H9 (cell line): ENCODE data around the gene EPHA2. TPM values are rescaled to one million over a fixed set of nuclear protein-coding genes. Genes with fewer than 3 reads are reported as not detected.

Experiments
- DNase-seq: peaks from one replicate; pipeline ENCODE4 v3.0.0-alpha.2; 2017
- H2AFZ ChIP-seq: one replicate; pipeline ENCODE4 v1.6.1; 2013; ENCODE audit warnings: mild to moderate bottlenecking, low read length, control low read depth, moderate library complexity
- H2AK5ac ChIP-seq: 2 replicates; pipeline ENCODE4 v1.6.1; 2013; ENCODE audit warnings: low read length, control low read depth, mixed read lengths; ENCODE audit not compliant: insufficient read length
- H2BK120ac ChIP-seq: one replicate; pipeline ENCODE4 v1.6.1; 2013; ENCODE audit warnings: low read depth, mild to moderate bottlenecking, low read length, control low read depth, inconsistent platforms; ENCODE audit not compliant: poor library complexity, severe bottlenecking
- H2BK12ac ChIP-seq: 2 replicates; pipeline ENCODE4 v1.6.1; 2013; ENCODE audit warnings: low read length, control low read depth, mixed read lengths, low read depth; ENCODE audit not compliant: insufficient read length
- H2BK15ac ChIP-seq: 2 replicates; pipeline ENCODE4 v1.6.1; 2013; ENCODE audit warnings: low read depth, low read length, control low read depth
- H2BK20ac ChIP-seq: one replicate; pipeline ENCODE4 v1.6.1; 2013; ENCODE audit warnings: low read depth, mild to moderate bottlenecking, low read length, control low read depth, inconsistent platforms; ENCODE audit not compliant: poor library complexity, severe bottlenecking
- H2BK5ac ChIP-seq: 2 replicates; pipeline ENCODE4 v1.6.1; 2013; ENCODE audit warnings: low read length, control low read depth, mixed read lengths; ENCODE audit not compliant: insufficient read length
- H3K14ac ChIP-seq: 2 replicates; pipeline ENCODE4 v1.6.1; 2013; ENCODE audit warnings: low read length, control low read depth; ENCODE audit not compliant: insufficient read depth
- H3K18ac ChIP-seq: 2 replicates; pipeline ENCODE4 v1.6.1; 2013; ENCODE audit warnings: low read depth, mild to moderate bottlenecking, mixed read lengths, low read length, control low read depth; ENCODE audit not compliant: insufficient read length
- H3K23ac ChIP-seq: 2 replicates; pipeline ENCODE4 v1.6.1; 2013; ENCODE audit warnings: low read length, control low read depth, mixed read lengths, low read depth; ENCODE audit not compliant: insufficient read length
- H3K23me2 ChIP-seq: 2 replicates; pipeline ENCODE4 v1.6.1; 2013; ENCODE audit warnings: low read depth, mild to moderate bottlenecking, mixed read lengths, low read length, control low read depth; ENCODE audit not compliant: insufficient read length, poor library complexity, severe bottlenecking
- H3K27ac ChIP-seq: 2 replicates; pipeline ENCODE4 v1.5.1; 2013; ENCODE audit warnings: low read length, control low read depth, mixed read lengths, low read depth; ENCODE audit not compliant: insufficient read length
- H3K27me3 ChIP-seq: 2 replicates; pipeline ENCODE4 v1.6.1; 2013; ENCODE audit warnings: low read length, control low read depth, inconsistent platforms; ENCODE audit not compliant: insufficient read depth
- H3K4ac ChIP-seq: 2 replicates; pipeline ENCODE4 v1.6.1; 2013; ENCODE audit warnings: low read depth, mild to moderate bottlenecking, control low read depth, inconsistent platforms, low read length, moderate library complexity
- H3K4me1 ChIP-seq: 2 replicates; pipeline ENCODE4 v1.6.1; 2013; ENCODE audit warnings: low read length, control low read depth, inconsistent platforms; ENCODE audit not compliant: insufficient read depth
- H3K4me2 ChIP-seq: 2 replicates; pipeline ENCODE4 v1.6.1; 2013; ENCODE audit warnings: low read length, control low read depth, mixed read lengths; ENCODE audit not compliant: insufficient read length, insufficient read depth
- H3K56ac ChIP-seq: 2 replicates; pipeline ENCODE4 v1.6.1; 2013; ENCODE audit warnings: low read depth, mild to moderate bottlenecking, mixed read lengths, low read length, control low read depth; ENCODE audit not compliant: insufficient read length
- H3K79me1 ChIP-seq: 2 replicates; pipeline ENCODE4 v1.6.1; 2013; ENCODE audit warnings: low read depth, mild to moderate bottlenecking, moderate library complexity, low read length, control low read depth, inconsistent platforms; ENCODE audit not compliant: insufficient read depth, poor library complexity, severe bottlenecking
- H3K79me2 ChIP-seq: 2 replicates; pipeline ENCODE4 v1.6.1; 2013; ENCODE audit warnings: low read length, control low read depth, inconsistent platforms; ENCODE audit not compliant: insufficient read depth
- H3K9ac ChIP-seq: 2 replicates; pipeline ENCODE4 v1.6.1; 2013; ENCODE audit warnings: low read length, control low read depth, mixed read lengths; ENCODE audit not compliant: insufficient read length; ENCODE audit errors: extremely low read depth
- H3K9me3 ChIP-seq: one replicate; pipeline ENCODE4 v1.6.1; 2013; ENCODE audit warnings: low read depth, low read length, inconsistent platforms; ENCODE audit not compliant: control insufficient read depth
- H3T11ph ChIP-seq: one replicate; pipeline ENCODE4 v1.6.1; 2013; ENCODE audit warnings: mild to moderate bottlenecking, low read length, control low read depth, inconsistent platforms
- H4K20me1 ChIP-seq: one replicate; pipeline ENCODE4 v1.6.1; 2013; ENCODE audit not compliant: control insufficient read depth, insufficient read length, insufficient read depth
- H4K5ac ChIP-seq: 2 replicates; pipeline ENCODE4 v1.6.1; 2013; ENCODE audit warnings: low read depth, mild to moderate bottlenecking, mixed read lengths, low read length, control low read depth; ENCODE audit not compliant: insufficient read length
- H4K8ac ChIP-seq: replicated peaks from 2 replicates; pipeline ENCODE4 v1.6.1; 2013; ENCODE audit warnings: low read length, control low read depth, mixed read lengths, low read depth; ENCODE audit not compliant: insufficient read length
- H4K91ac ChIP-seq: 2 replicates; pipeline ENCODE4 v1.6.1; 2013; ENCODE audit warnings: low read depth, mild to moderate bottlenecking, moderate library complexity, mixed read lengths, low read length, control low read depth; ENCODE audit not compliant: insufficient read length
- H3K27ac Mint-ChIP-seq, 3 experiments: 2 replicates in 2 of 3; 3 replicates in 1 of 3; pipeline ENCODE4 v1.8.0; 2020 to 2021; ENCODE audit warnings: mixed read lengths in 3 of 3, mild to moderate bottlenecking in 1 of 3, moderate library complexity in 1 of 3
- H3K27me3 Mint-ChIP-seq: 2 replicates; pipeline ENCODE4 v1.8.0; 2021; ENCODE audit warnings: low read depth, mild to moderate bottlenecking, moderate library complexity, mixed read lengths
- H3K36me3 Mint-ChIP-seq, 3 experiments: 2 replicates in 2 of 3; 3 replicates in 1 of 3; pipeline ENCODE4 v1.8.0; 2020 to 2021; ENCODE audit warnings: low read depth in 3 of 3, mixed read lengths in 3 of 3; ENCODE audit not compliant: insufficient read depth in 1 of 3
- H3K4me1 Mint-ChIP-seq, 2 experiments: 2 replicates each; pipeline ENCODE4 v1.8.0; 2020; ENCODE audit warnings: mixed read lengths in 2 of 2
- H3K4me3 Mint-ChIP-seq, 2 experiments: 2 replicates in 1 of 2; 3 replicates in 1 of 2; pipeline ENCODE4 v1.8.0; 2020 to 2021; ENCODE audit warnings: mild to moderate bottlenecking in 2 of 2, mixed read lengths in 2 of 2, moderate library complexity in 1 of 2
- H3K9me3 Mint-ChIP-seq, 2 experiments: 2 replicates in 1 of 2; 3 replicates in 1 of 2; pipeline ENCODE4 v1.8.0; 2020; ENCODE audit warnings: mild to moderate bottlenecking in 2 of 2, mixed read lengths in 2 of 2, moderate library complexity in 1 of 2
- CTCF ChIP-seq: fragments of 200-600 bp; sonication (generic); conservative IDR thresholded peaks from 3 replicates; pipeline ENCODE4 v1.8.0; 2021; ENCODE audit warnings: antibody characterized with exemption, mild to moderate bottlenecking
- WGBS: extraction: QIAGEN DNeasy Blood & Tissue Kit; methylation state at CpG from one replicate; pipeline ENCODE4 v1.1.7; 2013; ENCODE audit warnings: missing lambda C conversion rate, low lambda C conversion rate, mixed read lengths; ENCODE audit not compliant: insufficient read length; ENCODE audit errors: extremely low coverage; 5-methylcytosine and 5-hydroxymethylcytosine counted together
- total RNA-seq: library from RNA; stranded (reverse); gene quantifications from 2 replicates; pipeline ENCODE4 v1.2.1, GENCODE V29; 2021

EPHA2 gene
- total RNA-seq, 1 experiment from 2014 or later: 33.1 TPM

GRCh38 chr1:16191916-16192546, 36.2 kb upstream of the EPHA2 start:
- Histone ChIP-seq H3K79me2 (no peaks in the 10 kb centered on the region), H2BK12ac (no peak overlapping the region), H3K27me3 (no peaks in the 10 kb centered on the region), H3K4ac (no peak overlapping the region), H2AFZ (no peak overlapping the region), H3K9me3 (no peaks in the 10 kb centered on the region), H4K8ac (no peak overlapping the region), H3K79me1 (no peaks in the 10 kb centered on the region), H3K23me2 (no peaks in the 10 kb centered on the region), H2BK20ac (no peak overlapping the region), H3K14ac (no peak overlapping the region; the same call in 1 of the 2 replicates), H3T11ph (no peak overlapping the region), H3K4me2 (no peak overlapping the region), H2BK5ac (no peak overlapping the region), H3K4me1 (no peaks in the 10 kb centered on the region), H4K20me1 (no peaks in the 10 kb centered on the region), H3K9ac (no peak overlapping the region), H3K23ac (no peak overlapping the region), H3K56ac (no peak overlapping the region), H2BK15ac (no peak overlapping the region), H4K91ac (no peak overlapping the region), H3K27ac (no peak overlapping the region), H2BK120ac (no peak overlapping the region), H3K18ac (no peak overlapping the region), H4K5ac (no peak overlapping the region), H2AK5ac (no peak overlapping the region)
- DNase-seq: no peak
- WGBS: no CpG with 5 or more reads among the region's 6 CpGs
- peaks cover 9% of the 10 kb centered on the region for H3K27me3 Mint-ChIP-seq
- H3K4me1 Mint-ChIP-seq: 0 out of 4 replicates have a peak, but pooled peaks cover 0 to 2% of the 10 kb centered on the region in 2 experiments
- no peaks in the 10 kb centered on the region for H3K9me3 Mint-ChIP-seq
- H3K4me3 Mint-ChIP-seq: no peak overlapping the region
- no peak overlapping the region for H3K27ac Mint-ChIP-seq
- TF ChIP-seq CTCF: no peak
- H3K36me3 Mint-ChIP-seq: no peaks in the 10 kb centered on the region
